Body of pancreas (tissue), 4 donors: ENCODE results near the gene RASEF. TPM values are rescaled to one million over a fixed set of nuclear protein-coding genes. Genes with fewer than 3 reads are reported as not detected.
"Not testable (repeated sequence)": the region's sequence is repeated elsewhere in the genome, so short reads cannot be mapped to it uniquely, and the experiment has no call there.

Experiments
- ATAC-seq: fragments of 150-250 bp; one replicate; pipeline ENCODE4 v1.9.1; 2016
- DNase-seq, 4 donors: peaks; one replicate each; pipeline ENCODE4 v3.0.0-alpha.2; 2019
- H3K27ac ChIP-seq, 4 donors: fragments of 200-600 bp; sonication (generic); 1 replicate in 3 of 4; 2 replicates in 1 of 4; pipeline versions ENCODE4 v1.5.1 to v1.6.1; 2016 to 2019; ENCODE audit warnings: mild to moderate bottlenecking in 1 of 4, mixed read lengths in 1 of 4, moderate library complexity in 1 of 4
- H3K27me3 ChIP-seq, 2 donors: fragments of 200-600 bp; sonication (generic); one replicate each; pipeline ENCODE4 v1.6.0; 2016; ENCODE audit warnings: mild to moderate bottlenecking in 1 of 2
- H3K36me3 ChIP-seq, 2 donors: fragments of 200-600 bp; sonication (generic); replicated peaks in 1 of 2; 2 replicates each; pipeline ENCODE4 v1.5.1; 2016; ENCODE audit warnings: low read depth in 2 of 2; ENCODE audit not compliant: insufficient read depth in 1 of 2
- H3K4me1 ChIP-seq: fragments of 200-600 bp; sonication (generic); one replicate; pipeline ENCODE4 v1.6.0; 2016
- H3K4me3 ChIP-seq, 2 donors: fragments of 200-600 bp; sonication (generic); 1 replicate in 1 of 2; 2 replicates in 1 of 2; pipeline ENCODE4 v1.5.1; 2016 to 2019
- H3K9me3 ChIP-seq, 3 donors: fragments of 200-600 bp; sonication (generic); 1 replicate in 2 of 3; 2 replicates in 1 of 3; pipeline ENCODE4 v1.5.1; 2016
- CTCF ChIP-seq, 7 experiments: fragments of 450-650 bp in 4 of 7; fragments of 200-600 bp in 3 of 7; sonication (generic) in 3 of 7; IDR thresholded peaks; one replicate each; pipeline ENCODE4 v1.5.1; 2016 to 2019; ENCODE audit warnings: antibody characterized with exemption in 7 of 7
- POLR2A ChIP-seq, 3 donors: fragments of 450-650 bp; IDR thresholded peaks; one replicate each; pipeline ENCODE4 v1.6.1; 2016; ENCODE audit warnings: antibody characterized with exemption in 3 of 3, mild to moderate bottlenecking in 2 of 3
- WGBS, 2 donors: methylation state at CpG; one replicate each; pipeline ENCODE4 v1.1.5; 2017; 5-methylcytosine and 5-hydroxymethylcytosine counted together
- intact Hi-C: fragments of 100-400 bp; cut with DNase I; formaldehyde crosslinking; loops from one replicate; pipeline ENCODE4 v1.15.1; 2023
- total RNA-seq, 2 donors: library from RNA; depleted of rRNA; stranded (reverse); fragments of >200 nt; gene quantifications; one replicate each; pipeline ENCODE4 v1.1.0, GENCODE V29; 2016

The RASEF gene
- total RNA-seq, 2 donors from 2014 or later, result 49.5 to 59.7 TPM

GRCh38 chr9:83081010-83081409 is 18.1 kb upstream of the RASEF start:
- 69 to 74% methylated on average over 3 of the region's 3 CpGs for WGBS, 2 donors
- no peak overlapping the region for H3K4me3 ChIP-seq
- H3K27me3 ChIP-seq, result no peaks in the 10 kb centered on the region
- peaks cover 19% of the 10 kb centered on the region for H3K4me1 ChIP-seq
- no peak overlapping the region for H3K27ac ChIP-seq
- TF ChIP-seq CTCF (IDR thresholded peaks at IDR 0.05) (no peak), POLR2A (IDR thresholded peaks at IDR 0.05) (no peak)
- no peaks in the 10 kb centered on the region for H3K9me3 ChIP-seq
- intact Hi-C loops, result no loop called here
- no peaks in the 10 kb centered on the region for H3K36me3 ChIP-seq
- DNase-seq (no peak), ATAC-seq (no peak)

DNA sequence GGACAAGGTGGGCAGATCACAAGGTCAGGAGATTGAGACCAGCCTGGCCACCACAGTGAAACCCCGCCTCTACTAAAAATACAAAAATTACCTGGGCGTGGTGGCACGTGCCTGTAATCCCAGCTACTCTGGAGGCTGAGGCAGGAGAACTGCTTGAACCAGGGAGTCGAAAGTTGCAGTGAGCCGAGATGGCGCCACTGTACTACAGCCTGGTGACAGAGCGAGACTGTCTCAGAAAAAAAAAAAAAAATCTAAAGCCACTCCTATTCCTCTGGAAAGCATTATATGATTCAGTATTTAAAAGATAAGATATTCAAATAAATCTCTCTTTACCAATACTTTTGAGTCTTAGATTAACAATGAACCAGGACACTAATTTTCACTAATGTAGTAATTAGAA is 13.0 kb upstream of the RASEF start:
- ATAC-seq, result peak; percentile 64
- H3K27ac ChIP-seq, H3K36me3 ChIP-seq, H3K4me3 ChIP-seq, intact Hi-C loops, H3K27me3 ChIP-seq, H3K9me3 ChIP-seq: not testable (repeated sequence)
- peak in 3 of 4 donors; percentile 29 to 62 (median 30) for DNase-seq
- peaks cover 23% of the 10 kb centered on the region for H3K4me1 ChIP-seq
- WGBS, 2 donors, result 70 to 75% methylated on average over 7 of the region's 7 CpGs

GRCh38 chr9:83072498-83072897 is 9.6 kb upstream of the RASEF start:
- H3K9me3 ChIP-seq, ATAC-seq, intact Hi-C loops, H3K36me3 ChIP-seq, DNase-seq, H3K4me3 ChIP-seq, H3K27me3 ChIP-seq, H3K27ac ChIP-seq: not testable (repeated sequence)
- H3K4me1 ChIP-seq, result peaks cover 37% of the 10 kb centered on the region

DNA sequence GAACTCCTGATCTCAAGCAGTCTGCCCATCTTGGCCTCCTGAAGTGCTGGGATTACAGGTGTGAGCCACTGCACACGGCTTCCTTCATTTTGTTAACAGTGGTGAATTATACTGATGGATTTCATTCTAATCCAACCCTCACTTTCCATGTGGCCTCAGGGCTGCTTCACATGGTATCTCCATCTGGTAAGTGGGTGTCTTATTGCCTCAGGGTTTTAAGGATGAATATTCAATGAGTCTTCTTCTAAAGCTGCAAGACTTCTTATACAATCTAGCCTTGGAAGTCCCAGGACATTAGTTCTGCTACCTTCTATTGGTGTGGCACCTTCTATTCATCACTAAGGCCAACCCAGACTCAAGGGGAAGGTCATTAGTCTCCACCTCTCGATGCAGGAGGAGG is 8.7 kb upstream of the RASEF start:
- intact Hi-C loops, result no loop called here
- DNase-seq, result no peak
- no peak for ATAC-seq
- Histone ChIP-seq H3K36me3 (no peaks in the 10 kb centered on the region), H3K4me3 (no peak overlapping the region), H3K9me3 (no peaks in the 10 kb centered on the region), H3K4me1 (peaks cover 35% of the 10 kb centered on the region), H3K27ac (no peak overlapping the region), H3K27me3 (no peaks in the 10 kb centered on the region)
- WGBS, 2 donors, result 79 to 81% methylated on average over 2 of the region's 2 CpGs
- TF ChIP-seq CTCF (IDR thresholded peaks at IDR 0.05) (no peak), POLR2A (IDR thresholded peaks at IDR 0.05) (no peak)

DNA sequence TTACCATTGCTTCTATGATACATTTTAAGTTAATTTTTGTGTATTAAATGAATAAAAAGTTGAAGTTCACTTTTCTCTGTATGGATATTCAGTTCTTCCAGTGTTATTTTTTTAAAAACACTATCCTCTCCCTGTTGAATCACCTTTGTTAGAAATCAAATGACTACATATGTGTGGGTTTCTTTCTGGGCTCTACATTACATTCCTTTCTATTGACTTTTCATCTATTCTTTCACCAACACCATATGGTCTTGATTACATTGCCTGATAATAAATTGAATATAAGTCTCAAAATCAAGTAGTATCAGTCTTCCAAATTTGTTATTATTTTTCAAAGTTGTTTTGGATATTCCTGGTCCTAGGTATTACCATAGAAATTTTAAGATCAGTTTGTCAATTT is 7.3 kb upstream of the RASEF start:
- DNase-seq, result no peak
- H3K27me3 ChIP-seq, result no peaks in the 10 kb centered on the region
- intact Hi-C loops, result no loop called here
- no peak overlapping the region for H3K4me3 ChIP-seq
- no peaks in the 10 kb centered on the region for H3K9me3 ChIP-seq
- no peak for TF ChIP-seq CTCF (IDR thresholded peaks at IDR 0.05)
- no peak for TF ChIP-seq POLR2A (IDR thresholded peaks at IDR 0.05)
- H3K27ac ChIP-seq, result no peak overlapping the region
- peaks cover 35% of the 10 kb centered on the region for H3K4me1 ChIP-seq
- no peaks in the 10 kb centered on the region for H3K36me3 ChIP-seq
- ATAC-seq, result no peak

DNA sequence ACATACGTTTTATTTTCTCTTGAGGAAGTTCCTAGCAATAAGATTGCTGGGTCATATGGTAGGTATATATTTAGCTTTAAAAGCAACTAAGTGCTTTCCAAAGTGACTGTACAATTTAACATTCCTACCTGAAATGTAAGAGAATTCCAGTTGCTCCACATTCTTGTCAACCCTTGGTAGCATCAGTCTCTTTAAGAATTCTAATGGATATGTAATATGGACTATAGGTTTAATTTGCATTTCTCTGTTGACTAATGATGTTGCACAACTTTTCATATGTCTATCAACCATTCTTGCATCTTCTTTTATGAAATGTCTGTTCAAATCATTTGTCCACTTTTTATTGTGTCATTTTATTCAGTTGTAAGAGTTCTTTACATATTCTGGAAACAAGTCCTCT is 6.7 kb upstream of the RASEF start:
- DNase-seq, result no peak
- intact Hi-C loops, result no loop called here
- Histone ChIP-seq H3K36me3 (no peaks in the 10 kb centered on the region), H3K4me3 (no peak overlapping the region), H3K9me3 (no peaks in the 10 kb centered on the region), H3K27ac (no peak overlapping the region), H3K4me1 (peaks cover 41% of the 10 kb centered on the region), H3K27me3 (no peaks in the 10 kb centered on the region)
- WGBS, 2 donors, result 73 to 76% methylated on average over 1 of the region's 1 CpG
- no peak for ATAC-seq
- no peak for TF ChIP-seq POLR2A (IDR thresholded peaks at IDR 0.05)
- no peak for TF ChIP-seq CTCF (IDR thresholded peaks at IDR 0.05)
